Stomach (tissue), 9 donors: Measurements from ENCODE around the gene MAP2K1. TPM values are rescaled to one million over a fixed set of nuclear protein-coding genes. Genes with fewer than 3 reads are reported as not detected.

ENCODE experiments used
- DNase-seq, 2 donors: peaks; one replicate each; pipeline versions ENCODE4 v3.0.0 to v3.0.0-alpha.2; 2013 to 2019
- H3K27ac ChIP-seq, 5 donors: fragments of 200-600 bp in 4 of 5; sonication (generic) in 4 of 5; one replicate each; pipeline ENCODE4 v1.5.1; 2013 to 2019; ENCODE audit warnings: mild to moderate bottlenecking in 1 of 5, moderate library complexity in 1 of 5
- H3K27me3 ChIP-seq, 3 donors: fragments of 200-600 bp; sonication (generic); one replicate each; pipeline ENCODE4 v1.5.1; 2017 to 2019; ENCODE audit warnings: mixed run types in 1 of 3
- H3K36me3 ChIP-seq, 4 donors: fragments of 200-600 bp; sonication (generic); 1 replicate in 3 of 4; 2 replicates in 1 of 4; pipeline ENCODE4 v1.5.1; 2016 to 2019
- H3K4me1 ChIP-seq, 4 donors: fragments of 200-600 bp; sonication (generic); one replicate each; pipeline ENCODE4 v1.5.1; 2016 to 2019
- H3K4me3 ChIP-seq, 4 donors: fragments of 200-600 bp; sonication (generic) in 3 of 4; one replicate each; pipeline ENCODE4 v1.5.1; 2016 to 2019; ENCODE audit warnings: mild to moderate bottlenecking in 1 of 4
- H3K9me3 ChIP-seq, 4 donors: fragments of 200-600 bp; sonication (generic); one replicate each; pipeline ENCODE4 v1.5.1; 2016 to 2019
- CTCF ChIP-seq, 7 experiments: fragments of 450-650 bp in 4 of 7; fragments of 200-600 bp in 3 of 7; sonication (generic) in 3 of 7; IDR thresholded peaks; one replicate each; pipeline ENCODE4 v1.5.1; 2016 to 2019; ENCODE audit warnings: antibody characterized with exemption in 7 of 7, control low read depth in 2 of 7, mild to moderate bottlenecking in 1 of 7
- EP300 ChIP-seq: sonication (generic); formaldehyde crosslinking; IDR thresholded peaks from one replicate; pipeline ENCODE4 v1.6.1; 2017; ENCODE audit warnings: antibody characterized with exemption
- POLR2A ChIP-seq, 4 donors: fragments of 450-650 bp; IDR thresholded peaks; one replicate each; pipeline ENCODE4 v1.6.1; 2016; ENCODE audit warnings: antibody characterized with exemption in 4 of 4, control low read depth in 2 of 4, mild to moderate bottlenecking in 1 of 4, moderate library complexity in 1 of 4
- POLR2AphosphoS5 ChIP-seq, 3 donors: sonication (generic); formaldehyde crosslinking; IDR thresholded peaks; one replicate each; pipeline ENCODE4 v1.6.1; 2016; ENCODE audit warnings: antibody characterized with exemption in 3 of 3
- WGBS, 5 donors: extraction: QIAGEN DNeasy Blood & Tissue Kit in 3 of 5; methylation state at CpG; one replicate each; pipeline versions ENCODE4 v1.1.5 to v1.1.7; 2013 to 2018; 5-methylcytosine and 5-hydroxymethylcytosine counted together
- intact Hi-C: fragments of 100-400 bp; cut with DNase I; formaldehyde crosslinking; loops from one replicate; pipeline ENCODE4 v1.15.1; 2023; ENCODE audit warnings: low total_unique reads
- polyA plus RNA-seq, 3 donors: library from polyadenylated mRNA; stranded (reverse); fragments of 200-250 nt; gene quantifications; one replicate each; pipeline ENCODE4 v1.2.3, GENCODE V29; 2013
- total RNA-seq, 5 donors: library from RNA; depleted of rRNA; stranded (reverse); fragments of >200 nt; gene quantifications; one replicate each; pipeline versions ENCODE4 v1.1.0 to v1.2.3, GENCODE V29; 2014 to 2016
- donor health status: healthy with polysubstance abuse.
- donor health status: Bipolar disorder and iron deficiency.
- donor health status: healthy.

The MAP2K1 gene
- total and polyA plus RNA-seq, 8 donors: 20.1 to 123 (median 26.0) TPM

DNA sequence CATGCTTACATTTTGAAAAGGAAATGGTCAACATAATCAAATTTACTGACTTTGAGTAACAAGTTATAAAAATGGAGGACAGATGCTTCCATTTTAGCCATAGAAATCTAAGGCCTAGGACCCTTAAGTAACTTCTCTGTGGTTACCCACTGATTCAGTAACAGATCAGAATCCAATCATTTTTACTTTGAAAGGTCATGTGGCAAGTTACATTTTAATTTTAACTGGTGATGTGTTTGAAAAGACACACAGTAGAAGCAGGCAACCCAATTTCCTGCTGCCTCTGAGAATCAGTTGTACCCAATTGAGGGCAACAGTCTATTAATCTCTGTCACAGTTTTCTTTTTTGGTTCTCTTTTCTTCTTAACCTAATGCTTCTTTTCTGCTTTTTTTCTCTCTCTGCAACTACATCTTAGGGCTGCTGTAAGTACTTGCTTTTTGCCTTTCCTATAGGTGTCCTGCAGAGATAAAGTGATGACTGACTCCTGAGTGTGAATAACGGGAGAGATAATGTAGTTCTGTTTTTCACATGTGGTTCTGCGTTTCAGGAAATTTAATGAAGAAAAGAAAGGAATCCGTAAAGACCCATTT is 121.7 kb downstream of the MAP2K1 start:
- intact Hi-C loops: no loop called here

DNA sequence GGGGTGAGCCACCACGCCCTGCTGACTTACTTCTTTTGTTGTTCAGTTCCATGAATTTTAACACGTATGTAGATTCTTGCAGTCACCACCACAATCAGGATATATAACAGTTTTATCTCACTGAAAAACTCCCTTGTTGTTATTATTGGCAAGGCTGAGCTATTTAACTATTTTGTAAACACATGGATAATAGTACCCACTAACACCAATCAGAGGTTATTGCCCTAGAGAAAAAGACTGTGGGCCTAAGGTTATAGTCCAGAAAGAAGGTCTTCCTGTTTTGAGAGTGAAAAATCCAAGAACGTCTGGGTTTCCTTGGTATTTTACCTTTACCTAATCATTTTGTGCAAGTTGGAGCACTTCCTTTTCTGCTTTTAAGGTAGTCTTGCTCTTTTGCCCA is 127.9 kb downstream of the MAP2K1 start:
- intact Hi-C loops: no loop called here

More for the DNA sequence above, 121.7 kb downstream of the MAP2K1 start:
- H3K4me1 ChIP-seq: peaks cover 8 to 20% (median 16%) of the 10 kb centered on the region in 4 donors
- H3K27me3 ChIP-seq: no peaks in the 10 kb centered on the region
- no peak overlapping the region for H3K4me3 ChIP-seq
- 90 to 98% (median 92%) methylated on average over 3 of the region's 3 CpGs for WGBS, 5 donors
- TF ChIP-seq POLR2AphosphoS5 (IDR thresholded peaks at IDR 0.05) (no peak), CTCF (IDR thresholded peaks at IDR 0.05) (no peak), EP300 (no peak), POLR2A (IDR thresholded peaks at IDR 0.05) (no peak)
- H3K36me3 ChIP-seq: no peaks in the 10 kb centered on the region
- H3K9me3 ChIP-seq: no peaks in the 10 kb centered on the region
- no peak for DNase-seq
- no peak overlapping the region for H3K27ac ChIP-seq

GRCh38 chr15:66515901-66516322 is 129.2 kb downstream of the MAP2K1 start:
- no peak for DNase-seq
- Histone ChIP-seq H3K4me1 (no peaks in the 10 kb centered on the region), H3K36me3 (peaks cover 0 to 49% (median 48%) of the 10 kb centered on the region in 4 donors), H3K27me3 (no peaks in the 10 kb centered on the region), H3K4me3 (no peak overlapping the region), H3K9me3 (no peaks in the 10 kb centered on the region), H3K27ac (no peak overlapping the region)
- no peak for TF ChIP-seq POLR2A (IDR thresholded peaks at IDR 0.05)
- no peak for TF ChIP-seq EP300
- TF ChIP-seq POLR2AphosphoS5 (IDR thresholded peaks at IDR 0.05): no peak
- no peak for TF ChIP-seq CTCF (IDR thresholded peaks at IDR 0.05)
- 90 to 100% (median 96%) methylated on average over 2 of the region's 2 CpGs for WGBS, 5 donors
- intact Hi-C loops: no loop called here

More for the DNA sequence above, 127.9 kb downstream of the MAP2K1 start:
- WGBS, 5 donors: 78 to 89% (median 81%) methylated on average over 3 of the region's 3 CpGs
- Histone ChIP-seq H3K27ac (no peak overlapping the region), H3K4me3 (no peak overlapping the region), H3K27me3 (no peaks in the 10 kb centered on the region), H3K9me3 (no peaks in the 10 kb centered on the region), H3K4me1 (no peaks in the 10 kb centered on the region), H3K36me3 (peaks cover 0 to 41% (median 38%) of the 10 kb centered on the region in 4 donors)
- TF ChIP-seq POLR2AphosphoS5 (IDR thresholded peaks at IDR 0.05): no peak
- no peak for TF ChIP-seq POLR2A (IDR thresholded peaks at IDR 0.05)
- no peak for TF ChIP-seq CTCF (IDR thresholded peaks at IDR 0.05)
- TF ChIP-seq EP300: no peak
- no peak for DNase-seq

DNA sequence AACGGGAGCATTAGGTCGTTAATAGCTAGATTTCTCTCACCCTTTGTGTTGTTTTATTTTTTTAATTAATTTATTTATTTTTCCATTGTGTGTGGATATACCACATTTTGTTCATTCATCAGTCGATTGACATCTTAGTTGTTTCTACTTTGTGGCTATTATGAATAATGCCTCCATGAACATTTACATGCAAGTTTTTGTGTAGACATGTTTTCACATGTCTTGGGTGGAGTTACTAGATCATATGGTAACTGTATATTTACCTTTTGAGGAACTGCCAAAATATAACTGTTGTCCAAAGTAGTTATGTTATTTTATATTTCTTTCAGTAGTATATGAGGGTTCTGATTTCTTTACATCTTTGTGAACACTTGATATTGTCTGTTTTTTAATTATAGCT is 137.2 kb downstream of the MAP2K1 start:
- H3K27ac ChIP-seq: no peak overlapping the region
- H3K36me3 ChIP-seq: peaks cover 0 to 64% (median 56%) of the 10 kb centered on the region in 4 donors
- intact Hi-C loops: no loop called here
- H3K4me1 ChIP-seq: no peaks in the 10 kb centered on the region
- no peak for DNase-seq
- 88 to 96% (median 91%) methylated on average over 3 of the region's 3 CpGs for WGBS, 5 donors
- H3K4me3 ChIP-seq: no peak overlapping the region
- H3K27me3 ChIP-seq: no peaks in the 10 kb centered on the region
- TF ChIP-seq POLR2A (IDR thresholded peaks at IDR 0.05) (no peak), CTCF (IDR thresholded peaks at IDR 0.05) (no peak), POLR2AphosphoS5 (IDR thresholded peaks at IDR 0.05) (no peak), EP300 (no peak)
- H3K9me3 ChIP-seq: no peaks in the 10 kb centered on the region
